Nephron (organoid): ENCODE data around the gene ASXL1.

Experiments used
- H3K27ac Mint-ChIP-seq, 3 experiments: 2 replicates each; pipeline ENCODE4 v1.8.0; 2020; ENCODE audit warnings: mixed read lengths in 3 of 3, mild to moderate bottlenecking in 2 of 3, moderate library complexity in 1 of 3
- H3K27me3 Mint-ChIP-seq: 2 replicates; pipeline ENCODE4 v1.8.0; 2021; ENCODE audit warnings: low read depth, mild to moderate bottlenecking, moderate library complexity, mixed read lengths
- H3K36me3 Mint-ChIP-seq: 2 replicates; pipeline ENCODE4 v1.8.0; 2020; ENCODE audit warnings: low read depth, mixed read lengths
- H3K4me1 Mint-ChIP-seq: 2 replicates; pipeline ENCODE4 v1.8.0; 2020; ENCODE audit warnings: mixed read lengths
- H3K4me3 Mint-ChIP-seq, 3 experiments: 2 replicates each; pipeline ENCODE4 v1.8.0; 2020; ENCODE audit warnings: mild to moderate bottlenecking in 3 of 3, mixed read lengths in 3 of 3, moderate library complexity in 2 of 3
- H3K9me3 Mint-ChIP-seq: 2 replicates; pipeline ENCODE4 v1.8.0; 2020; ENCODE audit warnings: mixed read lengths
- CTCF ChIP-seq, 3 experiments: fragments of 200-600 bp; sonication (generic); IDR thresholded peaks; one replicate each; pipeline ENCODE4 v1.5.0; 2021; ENCODE audit warnings: antibody characterized with exemption in 3 of 3; ENCODE audit not compliant: unreplicated experiment in 3 of 3

Gene ASXL1

GRCh38 chr20:32356622-32357374, 1.3 kb upstream of the ASXL1 start:
- H3K4me3 Mint-ChIP-seq, result peak overlapping the region; percentile 94 to 99 (median 97)
- H3K4me1 Mint-ChIP-seq, result peaks cover 33% of the 10 kb centered on the region
- no peak for TF ChIP-seq CTCF (IDR thresholded peaks at IDR 0.05; ENCODE audit: unreplicated experiment in 3 of 3)
- peak overlapping the region; percentile 97 to 100 (median 99) for H3K27ac Mint-ChIP-seq
- H3K9me3 Mint-ChIP-seq, result no peaks in the 10 kb centered on the region
- no peaks in the 10 kb centered on the region for H3K36me3 Mint-ChIP-seq
- no peaks in the 10 kb centered on the region for H3K27me3 Mint-ChIP-seq

DNA sequence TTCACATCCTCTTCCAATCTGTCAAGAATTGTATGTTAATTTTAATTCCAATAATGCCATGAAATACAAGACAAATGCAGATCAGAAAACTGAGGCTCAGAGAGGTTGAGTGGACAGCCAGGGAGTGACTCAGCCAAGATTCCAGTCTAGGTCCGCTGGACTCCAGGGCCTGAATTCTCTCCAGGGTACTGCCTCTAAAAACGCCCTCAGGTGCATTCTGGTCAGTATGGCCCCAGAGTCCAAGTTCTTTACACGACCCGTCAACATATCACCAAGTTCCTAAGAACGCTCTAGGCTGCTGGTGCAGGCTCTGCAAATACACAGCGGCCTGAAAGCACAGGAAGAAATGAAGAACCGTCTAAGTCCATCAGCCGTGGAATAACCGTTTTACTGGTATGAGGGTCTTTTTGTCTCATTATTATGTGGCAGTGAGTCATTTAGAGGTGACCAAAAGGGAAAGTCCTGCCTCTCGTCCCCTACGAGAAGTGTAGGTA, 709 bp upstream of the ASXL1 start:
- no peaks in the 10 kb centered on the region for H3K36me3 Mint-ChIP-seq
- no peaks in the 10 kb centered on the region for H3K27me3 Mint-ChIP-seq
- H3K4me3 Mint-ChIP-seq, result peak overlapping the region; percentile 94 to 99 (median 97)
- H3K9me3 Mint-ChIP-seq, result no peaks in the 10 kb centered on the region
- TF ChIP-seq CTCF (IDR thresholded peaks at IDR 0.05; ENCODE audit: unreplicated experiment in 3 of 3), result no peak
- H3K27ac Mint-ChIP-seq, result peak overlapping the region; percentile 97 to 100 (median 99)
- peaks cover 38% of the 10 kb centered on the region for H3K4me1 Mint-ChIP-seq

GRCh38 chr20:32358632-32358882, 426 bp downstream of the ASXL1 start:
- no peaks in the 10 kb centered on the region for H3K36me3 Mint-ChIP-seq
- no peak for TF ChIP-seq CTCF (IDR thresholded peaks at IDR 0.05; ENCODE audit: unreplicated experiment in 3 of 3)
- peak overlapping the region in 1 of 3 experiments; percentile 97 for H3K27ac Mint-ChIP-seq
- peak overlapping the region in 1 of 3 experiments; percentile 51 for H3K4me3 Mint-ChIP-seq
- H3K4me1 Mint-ChIP-seq, result peaks cover 49% of the 10 kb centered on the region
- H3K9me3 Mint-ChIP-seq, result no peaks in the 10 kb centered on the region
- no peaks in the 10 kb centered on the region for H3K27me3 Mint-ChIP-seq

GRCh38 chr20:32358883-32359632, 927 bp downstream of the ASXL1 start:
- TF ChIP-seq CTCF (IDR thresholded peaks at IDR 0.05; ENCODE audit: unreplicated experiment in 3 of 3), result no peak
- H3K27me3 Mint-ChIP-seq, result no peaks in the 10 kb centered on the region
- H3K4me3 Mint-ChIP-seq, result peak overlapping the region; percentile 85 to 94 (median 89)
- H3K36me3 Mint-ChIP-seq, result no peaks in the 10 kb centered on the region
- peaks cover 52% of the 10 kb centered on the region for H3K4me1 Mint-ChIP-seq
- H3K9me3 Mint-ChIP-seq, result no peaks in the 10 kb centered on the region
- H3K27ac Mint-ChIP-seq, result peak overlapping the region; percentile 84 to 91 (median 89)

GRCh38 chr20:32359633-32360332, 1.7 kb downstream of the ASXL1 start:
- Mint-ChIP-seq H3K27me3 (no peaks in the 10 kb centered on the region), H3K4me3 (peak overlapping the region; percentile 85 to 94 (median 89)), H3K27ac (peak overlapping the region; percentile 84 to 91 (median 89)), H3K4me1 (peaks cover 50% of the 10 kb centered on the region), H3K36me3 (no peaks in the 10 kb centered on the region), H3K9me3 (no peaks in the 10 kb centered on the region)
- TF ChIP-seq CTCF (IDR thresholded peaks at IDR 0.05; ENCODE audit: unreplicated experiment in 3 of 3), result no peak
